Heart left ventricle (tissue), 13 donors: ENCODE measurements around the gene HGF.

Experiments
- POLR2A ChIP-seq, 2 donors: fragments of 450-650 bp; IDR thresholded peaks; one replicate each; pipeline ENCODE4 v1.6.1; 2017; ENCODE audit warnings: antibody characterized with exemption in 2 of 2, mild to moderate bottlenecking in 2 of 2, moderate library complexity in 2 of 2
- TF ChIP-seq, protein P1 (sequence below), 12 donors: fragments of 200-600 bp; sonication (generic) in 4 of 12; IDR thresholded peaks; one replicate each; pipeline versions ENCODE4 v1.5.0 to v1.8.0; 2018 to 2022; ENCODE audit warnings: antibody characterized with exemption in 12 of 12, mild to moderate bottlenecking in 5 of 12
- donor health status: ischemic (EF 13 %, LVEDD 7.1; RV severe dilation, severe dysfunction).
- donor health status: DM: no; HTN: yes; CAD: no.
- donor health status: DM: no; HTN: no; CAD: no.
- donor health status: ischemic (EF 25% LVEDD 6.9; RV normal size, moderate dysfunction).
- donor health status: ischemic (EF 25% LVEDD 5.7; RV mildly dilated, moderate dysfunction).
- donor health status: ischemic (EF 35%, LVEDD 5.7; RV mildly dilated, moderate dysfunction).
- donor health status: nonischemic (EF 11% LVEDD 7.7; RV severe dilation, severe dysfunction).
- donor health status: DM: yes; HTN: yes; CAD: no.
- donor health status: PGD.
- donor health status: ischemic (EF 29% LVEDD 5.4; RV normal size, mild dysfunction).
- donor health status: nonischemic (EF 23%, LVEDD 6.1; RV moderate dilation, normal function).

GRCh38 chr7:81752318-81752714 is 17.5 kb downstream of the HGF start:
- TF ChIP-seq, protein P1, sequence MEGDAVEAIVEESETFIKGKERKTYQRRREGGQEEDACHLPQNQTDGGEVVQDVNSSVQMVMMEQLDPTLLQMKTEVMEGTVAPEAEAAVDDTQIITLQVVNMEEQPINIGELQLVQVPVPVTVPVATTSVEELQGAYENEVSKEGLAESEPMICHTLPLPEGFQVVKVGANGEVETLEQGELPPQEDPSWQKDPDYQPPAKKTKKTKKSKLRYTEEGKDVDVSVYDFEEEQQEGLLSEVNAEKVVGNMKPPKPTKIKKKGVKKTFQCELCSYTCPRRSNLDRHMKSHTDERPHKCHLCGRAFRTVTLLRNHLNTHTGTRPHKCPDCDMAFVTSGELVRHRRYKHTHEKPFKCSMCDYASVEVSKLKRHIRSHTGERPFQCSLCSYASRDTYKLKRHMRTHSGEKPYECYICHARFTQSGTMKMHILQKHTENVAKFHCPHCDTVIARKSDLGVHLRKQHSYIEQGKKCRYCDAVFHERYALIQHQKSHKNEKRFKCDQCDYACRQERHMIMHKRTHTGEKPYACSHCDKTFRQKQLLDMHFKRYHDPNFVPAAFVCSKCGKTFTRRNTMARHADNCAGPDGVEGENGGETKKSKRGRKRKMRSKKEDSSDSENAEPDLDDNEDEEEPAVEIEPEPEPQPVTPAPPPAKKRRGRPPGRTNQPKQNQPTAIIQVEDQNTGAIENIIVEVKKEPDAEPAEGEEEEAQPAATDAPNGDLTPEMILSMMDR (IDR thresholded peaks at IDR 0.05) = no peak
- TF ChIP-seq POLR2A (IDR thresholded peaks at IDR 0.05) = no peak
